Fibroblast of the aortic adventitia (primary cell): ENCODE results near the gene MATN4. TPM values are rescaled to one million over a fixed set of nuclear protein-coding genes. Genes with fewer than 3 reads are reported as not detected.

Experiments used
- DNase-seq: peaks from one replicate; pipeline ENCODE4 v3.0.0-alpha.2; 2010; ENCODE audit warnings: low read depth
- H3K4me3 ChIP-seq: 2 replicates; pipeline ENCODE4 v1.5.1; 2011; ENCODE audit warnings: low read depth, mild to moderate bottlenecking, control low read depth, low read length, moderate library complexity
- total RNA-seq: library from RNA; depleted of rRNA; stranded (reverse); fragments of >200 nt; gene quantifications from 2 replicates; pipeline ENCODE4 v1.2.3, GENCODE V29; 2012; ENCODE audit warnings: low replicate concordance
- TF ChIP-seq, protein P1 (sequence below): IDR thresholded peaks from 2 replicates; pipeline ENCODE4 v1.5.1; 2011; ENCODE audit warnings: mild to moderate bottlenecking, low read length, control low read depth, inconsistent platforms; ENCODE audit not compliant: insufficient read depth

MATN4 gene
- total RNA-seq, 1 donor, result not detected

GRCh38 chr20:45266977-45267376 lies 41.1 kb downstream of the MATN4 start:
- H3K4me3 ChIP-seq, result no peak overlapping the region
- no peak for DNase-seq
- TF ChIP-seq, protein P1, sequence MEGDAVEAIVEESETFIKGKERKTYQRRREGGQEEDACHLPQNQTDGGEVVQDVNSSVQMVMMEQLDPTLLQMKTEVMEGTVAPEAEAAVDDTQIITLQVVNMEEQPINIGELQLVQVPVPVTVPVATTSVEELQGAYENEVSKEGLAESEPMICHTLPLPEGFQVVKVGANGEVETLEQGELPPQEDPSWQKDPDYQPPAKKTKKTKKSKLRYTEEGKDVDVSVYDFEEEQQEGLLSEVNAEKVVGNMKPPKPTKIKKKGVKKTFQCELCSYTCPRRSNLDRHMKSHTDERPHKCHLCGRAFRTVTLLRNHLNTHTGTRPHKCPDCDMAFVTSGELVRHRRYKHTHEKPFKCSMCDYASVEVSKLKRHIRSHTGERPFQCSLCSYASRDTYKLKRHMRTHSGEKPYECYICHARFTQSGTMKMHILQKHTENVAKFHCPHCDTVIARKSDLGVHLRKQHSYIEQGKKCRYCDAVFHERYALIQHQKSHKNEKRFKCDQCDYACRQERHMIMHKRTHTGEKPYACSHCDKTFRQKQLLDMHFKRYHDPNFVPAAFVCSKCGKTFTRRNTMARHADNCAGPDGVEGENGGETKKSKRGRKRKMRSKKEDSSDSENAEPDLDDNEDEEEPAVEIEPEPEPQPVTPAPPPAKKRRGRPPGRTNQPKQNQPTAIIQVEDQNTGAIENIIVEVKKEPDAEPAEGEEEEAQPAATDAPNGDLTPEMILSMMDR, result no peak

- no peak overlapping the region for H3K4me3 ChIP-seq
- DNase-seq, result no peak
- TF ChIP-seq, protein P1, result no peak
Measured at GRCh38 chr20:45263556-45264266, 44.4 kb downstream of the MATN4 start.

DNA sequence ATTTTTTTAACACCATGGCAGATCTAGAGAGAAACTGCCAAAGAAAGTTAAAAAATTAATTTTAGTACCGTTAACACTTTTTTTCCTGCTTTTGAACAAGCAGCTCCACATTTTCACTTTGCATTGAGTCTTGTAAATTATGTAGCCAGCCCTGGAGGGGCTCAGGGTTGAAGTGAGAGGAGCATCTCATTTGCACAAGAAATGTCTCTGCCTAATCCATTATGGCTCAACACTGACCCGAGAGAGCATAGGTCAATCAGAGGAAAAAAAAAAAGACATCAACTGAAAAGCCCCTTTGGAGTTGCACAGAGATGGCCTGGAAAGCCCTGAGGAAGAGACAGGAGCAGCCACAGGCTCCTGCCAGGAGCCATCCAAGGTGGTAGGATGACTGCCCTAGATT lies 49.4 kb downstream of the MATN4 start:
- H3K4me3 ChIP-seq, result no peak overlapping the region
- DNase-seq, result no peak
- TF ChIP-seq, protein P1, result no peak

GRCh38 chr20:45258259-45258658 lies 49.8 kb downstream of the MATN4 start:
- DNase-seq, result no peak
- H3K4me3 ChIP-seq, result no peak overlapping the region
- TF ChIP-seq, protein P1, result no peak

DNA sequence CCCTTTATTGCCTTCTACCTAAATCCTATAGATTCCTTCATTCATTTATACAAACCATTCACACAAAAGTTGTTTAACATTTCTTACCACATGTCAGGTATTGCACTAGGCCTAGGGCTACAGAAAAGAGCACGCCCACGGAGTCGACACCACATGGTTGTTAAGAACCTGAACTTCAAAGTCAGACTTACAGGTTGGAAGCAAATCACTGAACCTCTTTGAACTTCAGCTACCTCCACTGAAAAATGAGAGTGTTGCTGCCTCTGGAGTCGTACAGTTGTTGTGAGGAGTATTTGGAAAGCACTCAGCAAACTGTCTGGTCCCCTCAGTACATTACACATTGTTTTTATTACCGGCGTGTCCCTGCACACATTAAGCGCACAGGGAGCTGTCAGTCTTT lies 50.4 kb downstream of the MATN4 start:
- DNase-seq, result no peak
- TF ChIP-seq, protein P1, result no peak
- H3K4me3 ChIP-seq, result no peak overlapping the region

GRCh38 chr20:45257161-45257560 lies 50.9 kb downstream of the MATN4 start:
- TF ChIP-seq, protein P1, result no peak
- DNase-seq, result no peak
- H3K4me3 ChIP-seq, result no peak overlapping the region
